RPMI7951 (cell line): ENCODE results near the gene ZBTB32. TPM values are rescaled to one million over a fixed set of nuclear protein-coding genes. Genes with fewer than 3 reads are reported as not detected.

ENCODE experiments used
- DNase-seq: peaks from one replicate; pipeline ENCODE4 v3.0.0-alpha.2; 2012; ENCODE audit warnings: low read depth
- total RNA-seq: library from RNA; depleted of rRNA; stranded (reverse); fragments of >200 nt; shearing (Covaris generic); gene quantifications from 2 replicates; pipeline ENCODE4 v1.2.3, GENCODE V29; 2014

Gene ZBTB32
- total RNA-seq, 1 experiment from 2014 or later = not detected

- no peak for DNase-seq
Measured at GRCh38 chr19:35695895-35696422, 8.4 kb upstream of the ZBTB32 start.

GRCh38 chr19:35696835-35697234 is 7.5 kb upstream of the ZBTB32 start:
- DNase-seq = no peak

DNA sequence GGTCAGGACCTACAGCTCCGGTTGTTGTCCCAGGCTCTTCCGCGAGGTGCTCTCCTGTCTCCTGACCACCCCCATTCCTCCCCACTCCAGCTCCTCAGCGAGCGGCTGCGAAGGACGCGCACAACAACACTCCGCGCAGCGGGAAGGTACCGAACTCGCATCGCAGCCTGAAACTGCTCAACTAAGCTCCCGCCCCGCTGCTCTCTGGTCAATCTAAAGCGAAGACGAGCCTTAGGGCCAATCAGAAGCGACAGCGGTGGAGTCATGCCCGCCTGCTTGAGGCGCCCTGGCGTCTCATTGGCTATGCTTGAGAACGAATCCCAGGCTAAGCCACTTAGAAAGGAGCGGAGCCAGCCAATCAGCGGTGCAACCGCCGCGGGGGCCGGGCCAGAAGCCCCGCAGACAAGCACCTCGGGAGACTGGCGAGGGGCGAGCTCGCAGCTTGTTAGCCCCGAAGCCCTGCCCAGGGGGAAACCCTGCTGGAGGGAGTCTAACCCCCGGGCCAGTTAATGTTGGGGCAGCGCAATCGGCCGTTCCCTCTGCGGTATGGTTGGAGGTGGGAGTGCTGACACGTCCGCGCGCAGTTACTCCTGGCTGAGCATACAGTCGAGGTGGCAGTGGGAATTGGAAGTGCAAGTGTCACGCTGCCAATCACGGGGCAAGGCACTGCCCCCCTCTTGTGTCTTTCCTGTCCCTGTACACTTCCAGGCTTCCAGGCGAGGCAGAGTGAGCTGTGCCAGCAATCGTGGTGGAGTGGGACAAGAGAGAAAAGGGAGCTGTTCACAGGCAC is 1.9 kb upstream of the ZBTB32 start:
- peak; percentile 99 for DNase-seq

- DNase-seq = no peak
Measured at GRCh38 chr19:35703343-35703742, 1.0 kb upstream of the ZBTB32 start.

- DNase-seq = no peak
Measured at GRCh38 chr19:35708391-35708790, 4.0 kb downstream of the ZBTB32 start.

- DNase-seq = no peak
Measured at GRCh38 chr19:35710784-35711723, 6.7 kb downstream of the ZBTB32 start.

- no peak for DNase-seq
Measured at GRCh38 chr19:35712567-35713505, 8.5 kb downstream of the ZBTB32 start.

DNA sequence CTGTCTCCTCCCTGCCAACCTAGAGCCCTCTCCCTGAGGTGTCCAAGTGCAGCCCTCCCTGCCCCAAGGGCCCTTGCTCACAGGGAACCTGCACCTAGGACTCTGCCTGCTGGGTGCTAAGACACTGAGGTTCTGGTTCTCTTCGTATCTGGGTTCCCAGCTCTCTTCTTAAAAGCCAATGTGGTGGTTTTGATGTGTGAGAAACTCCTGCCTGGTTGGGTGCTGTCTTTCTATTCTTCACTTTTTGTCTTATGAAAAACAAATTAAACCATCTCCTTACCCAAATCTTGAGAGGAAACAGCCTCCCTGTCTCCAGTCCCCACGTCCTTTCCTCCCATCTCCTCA is 9.1 kb downstream of the ZBTB32 start:
- no peak for DNase-seq

DNA sequence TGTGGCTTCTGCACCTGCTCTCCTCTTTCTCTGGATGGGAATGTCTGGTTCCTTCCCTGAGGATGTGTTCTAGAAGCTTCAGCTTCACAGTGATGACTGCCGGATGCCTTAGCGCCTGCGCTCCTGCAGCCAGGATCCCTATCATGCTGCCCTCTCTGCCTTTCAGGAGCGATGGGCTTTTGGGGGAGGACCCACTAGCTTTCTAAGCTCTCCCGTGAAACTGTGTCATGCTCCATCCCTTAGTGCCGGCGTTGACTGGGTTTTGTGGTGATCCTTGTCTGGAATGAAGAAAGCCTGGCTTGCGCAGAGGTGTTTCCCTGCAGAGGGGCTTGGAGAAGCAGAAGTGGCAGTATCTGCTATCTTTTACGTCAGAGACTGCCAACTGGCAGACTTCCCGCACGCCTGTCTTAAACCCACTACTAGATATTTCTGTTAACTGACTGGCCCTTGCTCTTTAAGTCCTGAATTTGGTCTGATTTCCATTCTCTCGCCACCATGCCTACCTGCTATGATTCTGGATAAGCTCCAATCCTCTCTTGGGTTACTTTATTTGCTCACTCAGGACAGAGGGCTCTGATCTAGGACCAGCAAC is 9.6 kb downstream of the ZBTB32 start:
- DNase-seq = no peak

GRCh38 chr19:35714601-35715354 is 10.4 kb downstream of the ZBTB32 start:
- no peak for DNase-seq

GRCh38 chr19:35715355-35715809 is 11.0 kb downstream of the ZBTB32 start:
- DNase-seq = no peak

- DNase-seq = no peak
Measured at GRCh38 chr19:35715981-35716800, 11.8 kb downstream of the ZBTB32 start.

DNA sequence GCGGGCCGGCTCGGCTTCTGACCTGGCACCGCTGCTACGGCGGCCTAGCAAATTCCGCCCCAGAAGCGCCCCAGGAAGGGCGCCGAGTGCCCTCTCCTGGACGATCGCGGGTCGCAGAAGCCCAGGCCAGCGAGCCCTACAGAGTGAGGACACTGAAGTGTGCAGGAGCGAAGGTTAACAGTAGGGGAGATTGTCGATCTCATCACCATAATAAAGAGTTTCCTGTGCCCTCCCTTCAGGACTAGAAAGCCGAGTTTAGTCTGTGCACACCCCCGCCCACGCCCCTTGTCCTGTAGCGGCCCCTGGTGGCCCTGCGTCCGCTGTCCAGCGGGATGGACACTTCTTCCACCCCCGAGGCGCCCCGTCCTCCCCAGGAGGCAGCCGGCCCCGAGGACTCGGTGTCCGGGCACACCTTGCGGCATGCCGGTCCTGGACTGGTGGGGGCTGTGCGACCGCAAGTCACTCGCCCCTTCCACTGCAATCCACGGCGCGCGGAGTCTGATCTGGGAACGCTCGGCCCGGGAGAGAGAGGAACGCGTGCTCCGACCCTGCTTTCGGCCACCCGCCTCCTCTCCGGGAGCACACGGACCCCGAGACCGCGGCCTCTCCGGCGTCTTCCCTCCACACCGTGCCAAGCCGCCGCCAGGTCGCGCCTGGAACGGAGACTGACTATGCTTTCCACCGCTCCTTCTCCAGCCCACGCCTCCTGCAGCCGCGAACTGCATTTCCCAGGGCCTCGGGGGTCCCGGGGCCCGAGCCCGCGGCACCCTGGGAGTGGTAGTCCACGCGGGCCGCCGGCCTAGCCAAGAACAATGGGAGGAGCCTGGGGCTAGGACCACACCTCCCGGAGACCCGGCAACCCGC is 12.7 kb downstream of the ZBTB32 start:
- peak; percentile 95 for DNase-seq

GRCh38 chr19:35717665-35718344 is 13.4 kb downstream of the ZBTB32 start, which contains the start of gene KMT2B:
Gene KMT2B (plus strand): TSS chr19:35718003. CDS start chr19:35718019, 16 bp downstream.
- no peak for DNase-seq

- DNase-seq = no peak
Measured at GRCh38 chr19:35718345-35719041, 14.1 kb downstream of the ZBTB32 start.

DNA sequence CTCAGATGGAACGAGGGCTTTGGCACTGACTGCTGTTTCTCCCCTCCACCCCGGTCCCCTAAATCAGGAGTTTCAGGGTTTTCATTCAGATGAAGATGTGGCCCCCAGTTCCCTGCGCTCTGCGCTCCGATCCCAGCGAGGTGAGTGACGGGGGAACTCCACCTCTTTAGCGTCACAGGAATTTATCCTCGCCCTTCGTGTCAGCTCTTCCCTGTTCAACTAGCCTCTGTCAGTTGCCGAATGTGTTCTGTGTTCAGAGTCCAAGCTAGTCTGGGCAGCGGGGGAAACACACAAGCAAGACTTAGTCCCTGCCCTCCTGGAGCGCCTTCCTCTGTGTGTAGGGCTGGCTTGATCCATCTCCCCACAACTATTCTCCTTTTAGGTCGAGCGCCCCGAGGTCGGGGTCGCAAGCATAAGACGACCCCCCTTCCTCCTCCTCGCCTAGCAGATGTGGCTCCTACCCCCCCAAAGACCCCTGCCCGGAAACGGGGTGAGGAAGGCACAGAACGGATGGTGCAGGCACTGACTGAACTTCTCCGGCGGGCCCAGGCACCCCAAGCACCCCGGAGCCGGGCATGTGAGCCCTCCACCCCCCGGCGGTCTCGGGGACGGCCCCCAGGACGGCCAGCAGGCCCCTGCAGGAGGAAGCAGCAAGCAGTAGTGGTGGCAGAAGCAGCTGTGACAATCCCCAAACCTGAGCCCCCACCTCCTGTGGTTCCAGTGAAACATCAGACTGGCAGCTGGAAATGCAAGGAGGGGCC is 15.2 kb downstream of the ZBTB32 start:
- DNase-seq = no peak
